ENCODE data around the gene TRABD2B. TPM values are rescaled to one million over a fixed set of nuclear protein-coding genes. Genes with fewer than 3 reads are reported as not detected.

TRABD2B gene
- total and polyA plus RNA-seq, 11 donors, result 0.31 to 1.1 (median 0.80) TPM

GRCh38 chr1:47837866-47838561, 159.2 kb downstream of the TRABD2B start:
- ATAC-seq (no peak), DNase-seq (no peak)
- Histone ChIP-seq H3K9me3 (peaks cover 0 to 23% (median 7%) of the 10 kb centered on the region in 12 donors), H3K36me3 (no peaks in the 10 kb centered on the region), H3K4me1 (peaks cover 0 to 16% (median 0%) of the 10 kb centered on the region in 12 donors), H3K27me3 (no peaks in the 10 kb centered on the region), H3K4me3 (no peak overlapping the region), H3K27ac (peak overlapping the region in 5 of 12 donors; percentile 11 to 64 (median 25))
- 88 to 93% (median 92%) methylated on average over 5 of the region's 5 CpGs for WGBS, 4 donors
- TF ChIP-seq CTCF (IDR thresholded peaks at IDR 0.05), result no peak
- no peak for TF ChIP-seq POLR2A (IDR thresholded peaks at IDR 0.05)
- intact Hi-C loops (cut with DNase I), result no loop called here

GRCh38 chr1:47837056-47837830, 159.9 kb downstream of the TRABD2B start:
- no peak for TF ChIP-seq CTCF (IDR thresholded peaks at IDR 0.05)
- Histone ChIP-seq H3K4me3 (no peak overlapping the region), H3K36me3 (no peaks in the 10 kb centered on the region), H3K9me3 (peaks cover 0 to 23% (median 7%) of the 10 kb centered on the region in 12 donors), H3K27ac (peak overlapping the region in 9 of 12 donors; percentile 9 to 72 (median 23)), H3K4me1 (peaks cover 0 to 16% (median 0%) of the 10 kb centered on the region in 12 donors), H3K27me3 (no peaks in the 10 kb centered on the region)
- DNase-seq, result no peak
- intact Hi-C loops (cut with DNase I), result no loop called here
- peak; percentile 59 to 73 (median 63) for ATAC-seq
- 76 to 82% (median 78%) methylated on average over 13 of the region's 13 CpGs for WGBS, 4 donors

- no peaks in the 10 kb centered on the region for H3K27me3 ChIP-seq
- no peak overlapping the region for H3K27ac ChIP-seq
- WGBS, 4 donors, result 47 to 90% (median 69%) methylated on average over 2 of the region's 2 CpGs
- intact Hi-C loops (cut with DNase I), result no loop called here
- no peak overlapping the region for H3K4me3 ChIP-seq
- TF ChIP-seq CTCF (IDR thresholded peaks at IDR 0.05) (no peak), POLR2A (IDR thresholded peaks at IDR 0.05) (no peak)
- H3K4me1 ChIP-seq, result peaks cover 0 to 20% (median 0%) of the 10 kb centered on the region in 12 donors
- H3K9me3 ChIP-seq, result peaks cover 0 to 23% (median 7%) of the 10 kb centered on the region in 12 donors
- H3K36me3 ChIP-seq, result no peaks in the 10 kb centered on the region
- DNase-seq, result no peak
- ATAC-seq, result no peak
Observed at GRCh38 chr1:47835409-47835808, 161.8 kb downstream of the TRABD2B start.

- Histone ChIP-seq H3K36me3 (no peaks in the 10 kb centered on the region), H3K27ac (no peak overlapping the region), H3K9me3 (peaks cover 0 to 23% (median 7%) of the 10 kb centered on the region in 12 donors), H3K4me3 (no peak overlapping the region), H3K4me1 (peaks cover 0 to 20% (median 0%) of the 10 kb centered on the region in 12 donors), H3K27me3 (no peaks in the 10 kb centered on the region)
- intact Hi-C loops (cut with DNase I), result no loop called here
- DNase-seq, result no peak
- ATAC-seq, result no peak
- WGBS, 4 donors, result 52 to 57% (median 54%) methylated on average over 3 of the region's 3 CpGs
- TF ChIP-seq POLR2A (IDR thresholded peaks at IDR 0.05), result no peak
- TF ChIP-seq CTCF (IDR thresholded peaks at IDR 0.05), result no peak
Observed at GRCh38 chr1:47834326-47834725, 162.9 kb downstream of the TRABD2B start.
